Head of caudate nucleus (tissue), 42 donors: Measurements from ENCODE around the gene ACSS3.
"Not testable (repeated sequence)": the region's sequence is repeated elsewhere in the genome, so short reads cannot be mapped to it uniquely, and the experiment has no call there.

Experiments used
- DNase-seq, 42 donors: peaks; one replicate each; pipeline versions ENCODE4 v3.0.0 to v3.0.0-alpha.2; 2020 to 2021; ENCODE audit warnings: mixed read lengths in 7 of 42
- intact Hi-C: fragments of 100-400 bp; cut with DNase I; formaldehyde crosslinking; loops from one replicate; pipeline ENCODE4 v1.15.0; 2022

Gene ACSS3

GRCh38 chr12:81088221-81088620 is 10.3 kb downstream of the ACSS3 start:
- intact Hi-C loops = no loop called here
- no peak for DNase-seq

- intact Hi-C loops = no loop called here
- no peak for DNase-seq
Measured at GRCh38 chr12:81089412-81089811, 11.5 kb downstream of the ACSS3 start.

DNA sequence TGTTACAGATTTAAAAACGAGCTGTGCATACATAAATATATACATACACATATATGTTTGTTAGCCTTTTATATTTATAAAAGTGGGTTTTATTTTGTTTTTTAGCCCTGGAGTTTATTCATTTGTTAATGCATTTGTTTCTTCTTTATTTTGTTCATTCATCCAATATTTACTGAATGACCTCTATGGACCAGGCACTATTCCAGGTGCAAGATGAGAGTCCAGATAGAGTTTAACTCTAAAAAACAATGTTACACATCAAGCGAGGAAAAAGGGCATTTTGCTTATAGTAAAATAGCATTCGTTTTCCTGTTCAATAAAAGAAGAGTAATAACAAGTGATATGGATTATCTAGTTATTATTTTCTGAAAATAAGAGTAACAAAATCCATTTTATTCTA is 14.2 kb downstream of the ACSS3 start:
- intact Hi-C loops = no loop called here
- no peak for DNase-seq

GRCh38 chr12:81094718-81095360 is 17.0 kb downstream of the ACSS3 start:
- intact Hi-C loops = no loop called here
- DNase-seq = no peak

GRCh38 chr12:81095501-81096232 is 17.8 kb downstream of the ACSS3 start:
- intact Hi-C loops = no loop called here
- DNase-seq = no peak

DNA sequence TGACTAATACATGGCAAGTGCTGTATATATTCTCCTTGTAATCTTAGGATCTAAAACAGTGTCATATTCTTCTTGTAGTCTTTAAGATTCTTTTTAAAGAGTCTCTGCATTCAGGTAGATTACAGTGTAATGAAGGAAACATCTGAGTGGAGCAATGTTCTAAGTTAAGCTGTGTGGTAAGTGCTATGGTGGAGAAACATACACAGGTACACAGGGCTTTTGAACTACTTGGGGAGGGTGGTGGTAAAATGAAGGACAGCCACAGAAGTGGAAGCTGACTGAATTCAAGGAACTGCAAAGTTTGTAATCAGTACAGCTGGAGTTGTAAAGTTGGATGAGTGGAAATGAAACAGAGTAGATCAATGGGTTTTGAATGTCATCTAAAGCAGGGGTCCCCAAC is 27.8 kb downstream of the ACSS3 start:
- no peak for DNase-seq
- intact Hi-C loops = no loop called here

GRCh38 chr12:81114226-81114625 is 36.3 kb downstream of the ACSS3 start:
- DNase-seq = no peak
- intact Hi-C loops = no loop called here

DNA sequence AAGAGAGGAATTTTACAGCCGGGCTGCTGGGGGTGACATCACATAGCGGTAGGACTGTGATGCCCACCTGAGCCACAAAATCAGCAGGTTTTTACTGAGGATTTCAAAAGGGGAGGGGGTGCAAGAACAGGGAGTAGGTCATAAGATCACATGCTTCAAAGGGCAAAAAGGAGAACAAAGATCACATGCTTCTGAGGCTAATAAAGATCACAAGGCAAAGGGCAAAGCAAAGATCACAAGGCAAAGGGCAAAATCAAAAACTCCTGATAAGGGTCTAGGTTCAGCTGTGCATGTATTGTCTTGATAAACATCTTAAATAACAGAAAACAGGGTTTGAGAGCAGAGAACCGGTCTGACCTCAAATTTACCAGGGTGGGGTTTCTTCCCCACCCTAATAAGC is 41.2 kb downstream of the ACSS3 start:
- DNase-seq, intact Hi-C loops: not testable (repeated sequence)

GRCh38 chr12:81120961-81121360 is 43.1 kb downstream of the ACSS3 start:
- DNase-seq = no peak
- intact Hi-C loops = no loop called here

- intact Hi-C loops = no loop called here
- DNase-seq = no peak
Measured at GRCh38 chr12:81123611-81124010, 45.7 kb downstream of the ACSS3 start.

- DNase-seq = no peak
- intact Hi-C loops = no loop called here
Measured at GRCh38 chr12:81125691-81126090, 47.8 kb downstream of the ACSS3 start.

DNA sequence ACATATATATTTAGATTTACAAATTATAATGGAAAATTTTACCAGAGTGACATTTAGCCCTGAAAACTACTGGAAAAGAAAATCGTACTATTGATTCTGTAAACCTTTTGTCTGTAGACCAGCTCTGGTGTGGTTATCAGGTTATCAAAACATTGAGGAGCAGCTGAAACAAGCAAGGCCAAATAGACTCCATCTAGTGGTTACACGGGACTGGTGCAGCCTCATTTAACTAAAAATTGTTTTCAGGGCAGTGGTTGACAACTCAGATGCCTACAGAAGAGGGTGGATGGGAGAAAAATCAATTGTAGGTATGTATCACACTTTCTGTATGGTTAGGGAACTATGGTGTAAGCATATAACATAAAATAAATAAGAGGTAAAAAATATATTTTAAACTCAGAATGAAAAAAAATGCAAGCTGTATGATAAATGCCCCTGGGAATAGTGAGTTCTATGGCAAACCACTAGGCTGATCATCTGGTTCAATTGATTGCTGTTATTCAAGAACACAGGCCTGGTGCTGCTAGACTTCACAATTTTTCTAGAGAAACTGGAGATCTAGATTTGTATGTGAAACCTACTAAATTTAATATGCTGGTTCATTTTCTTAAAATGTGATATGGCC is 51.2 kb downstream of the ACSS3 start:
- DNase-seq = peak in 26 of 42 donors; percentile 1 to 62 (median 30)
- intact Hi-C loops = no loop called here

- intact Hi-C loops = no loop called here
Measured at GRCh38 chr12:81136519-81136918, 58.6 kb downstream of the ACSS3 start.

GRCh38 chr12:81137801-81138200 is 59.9 kb downstream of the ACSS3 start:
- intact Hi-C loops = no loop called here
- DNase-seq = no peak

More at GRCh38 chr12:81136519-81136918, 58.6 kb downstream of the ACSS3 start:
- no peak for DNase-seq

GRCh38 chr12:81141217-81141616 is 63.3 kb downstream of the ACSS3 start:
- no peak for DNase-seq
- intact Hi-C loops = no loop called here

- DNase-seq = no peak
- intact Hi-C loops = no loop called here
Measured at GRCh38 chr12:81143057-81143456, 65.2 kb downstream of the ACSS3 start.

- intact Hi-C loops = no loop called here
- no peak for DNase-seq
Measured at GRCh38 chr12:81146228-81147225, 68.6 kb downstream of the ACSS3 start.

DNA sequence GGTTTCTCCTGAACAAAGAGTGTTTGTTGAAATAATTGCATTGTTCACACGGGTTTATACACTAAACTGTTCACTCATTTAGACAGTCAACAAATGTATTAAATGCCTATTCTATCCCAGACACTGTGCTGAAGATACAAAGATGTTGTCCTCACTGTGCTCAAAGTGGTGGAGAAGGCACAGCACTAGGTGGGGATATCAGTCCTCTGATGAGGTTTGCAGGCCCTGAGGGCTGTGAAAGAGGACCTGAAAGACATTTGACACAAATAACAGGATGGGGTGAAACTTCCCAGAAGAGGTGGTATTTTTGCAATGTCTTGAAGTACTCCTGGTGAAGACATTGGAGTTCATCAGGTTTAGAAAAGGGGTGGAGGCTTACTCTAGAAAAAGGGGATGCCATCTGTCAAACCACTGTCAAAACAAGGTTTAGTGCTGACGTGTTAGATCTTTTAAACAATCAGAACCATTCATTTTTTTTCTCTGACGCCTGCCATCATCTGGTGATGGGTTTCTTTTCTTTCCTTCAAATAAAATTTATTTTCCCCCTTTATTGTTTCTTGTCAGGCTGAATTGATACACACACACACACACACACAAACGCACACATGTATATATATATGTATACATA is 69.5 kb downstream of the ACSS3 start:
- DNase-seq = no peak
- intact Hi-C loops = no loop called here

DNA sequence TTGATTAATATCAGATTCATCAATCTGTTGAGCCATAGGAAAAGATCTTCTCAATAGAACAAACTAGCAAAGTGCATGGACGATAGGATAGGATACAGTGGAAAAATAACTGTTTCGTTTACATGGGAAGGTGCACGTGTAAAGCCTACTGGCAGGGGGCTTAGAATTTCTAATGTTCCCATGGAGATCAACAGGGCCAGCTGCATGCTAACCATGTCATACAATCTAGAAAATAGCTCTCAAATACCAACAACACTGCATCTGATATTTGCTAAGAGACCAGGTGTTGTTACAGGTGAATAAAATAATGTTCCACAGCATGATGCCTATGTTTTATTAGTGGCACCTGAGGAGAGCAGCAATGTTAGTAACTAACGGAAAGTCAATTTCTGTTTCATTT is 72.5 kb downstream of the ACSS3 start:
- DNase-seq = no peak

More for the DNA sequence above, 72.5 kb downstream of the ACSS3 start:
- intact Hi-C loops = no loop called here
